Right atrium auricular region (tissue), 2 donors: ENCODE results near the gene FXYD5. TPM values are rescaled to one million over a fixed set of nuclear protein-coding genes. Genes with fewer than 3 reads are reported as not detected.
"Not testable (repeated sequence)": the region's sequence is repeated elsewhere in the genome, so short reads cannot be mapped to it uniquely, and the experiment has no call there.

Experiments
- DNase-seq: peaks from one replicate; pipeline ENCODE4 v3.0.0-alpha.2; 2019; ENCODE audit warnings: low spot score
- H3K27ac ChIP-seq, 2 donors: fragments of 200-600 bp; sonication (generic); 1 replicate in 1 of 2; 2 replicates in 1 of 2; pipeline ENCODE4 v1.5.1; 2016 to 2019
- H3K27me3 ChIP-seq, 2 donors: fragments of 200-600 bp; sonication (generic); one replicate each; pipeline versions ENCODE4 v1.5.1 to v1.6.0; 2017 to 2019
- H3K36me3 ChIP-seq: fragments of 200-600 bp; sonication (generic); one replicate; pipeline ENCODE4 v1.5.1; 2016
- H3K4me1 ChIP-seq, 2 donors: fragments of 200-600 bp; sonication (generic); one replicate each; pipeline versions ENCODE4 v1.5.1 to v1.6.0; 2017 to 2019
- H3K4me3 ChIP-seq, 2 donors: fragments of 200-600 bp; sonication (generic); 1 replicate in 1 of 2; 2 replicates in 1 of 2; pipeline ENCODE4 v1.5.1; 2017 to 2019; ENCODE audit warnings: mild to moderate bottlenecking in 1 of 2, moderate library complexity in 1 of 2
- H3K9me3 ChIP-seq, 2 donors: fragments of 200-600 bp; sonication (generic); one replicate each; pipeline ENCODE4 v1.5.1; 2019
- total RNA-seq, 2 donors: library from RNA; depleted of rRNA; stranded (reverse); fragments of >200 nt; gene quantifications; one replicate each; pipeline ENCODE4 v1.1.0, GENCODE V29; 2016
- TF ChIP-seq, protein P1 (sequence below), 2 donors: fragments of 200-600 bp; sonication (generic); IDR thresholded peaks; one replicate each; pipeline ENCODE4 v1.5.1; 2019; ENCODE audit warnings: antibody characterized with exemption in 2 of 2

FXYD5 gene
- total RNA-seq, 2 donors from 2014 or later: 31.3 to 77.7 TPM

DNA sequence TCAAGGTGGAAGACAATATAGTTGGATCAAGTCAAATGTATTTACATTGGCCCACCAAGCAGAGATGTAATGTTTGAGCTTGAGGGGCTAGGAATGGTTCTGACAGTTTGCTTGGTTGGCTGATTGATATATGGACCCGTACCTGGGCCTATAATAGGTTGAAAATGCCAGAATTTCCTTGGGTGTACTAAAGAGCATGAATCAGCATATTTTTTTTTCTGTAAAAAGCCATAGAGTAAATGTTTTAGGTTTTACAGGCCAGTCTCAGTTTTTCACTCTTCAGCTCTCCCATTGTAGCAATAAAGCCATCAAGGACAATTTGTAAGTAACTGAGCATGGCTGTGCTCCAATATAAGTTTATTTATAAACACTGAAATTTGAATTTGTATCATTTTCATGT is 26.9 kb downstream of the FXYD5 start:
- Histone ChIP-seq H3K9me3 (peaks cover 5 to 14% of the 10 kb centered on the region in 2 donors), H3K4me3 (no peak overlapping the region), H3K4me1 (no peaks in the 10 kb centered on the region), H3K27ac (no peak overlapping the region), H3K36me3 (no peaks in the 10 kb centered on the region), H3K27me3 (no peaks in the 10 kb centered on the region)
- no peak for DNase-seq
- TF ChIP-seq, protein P1, sequence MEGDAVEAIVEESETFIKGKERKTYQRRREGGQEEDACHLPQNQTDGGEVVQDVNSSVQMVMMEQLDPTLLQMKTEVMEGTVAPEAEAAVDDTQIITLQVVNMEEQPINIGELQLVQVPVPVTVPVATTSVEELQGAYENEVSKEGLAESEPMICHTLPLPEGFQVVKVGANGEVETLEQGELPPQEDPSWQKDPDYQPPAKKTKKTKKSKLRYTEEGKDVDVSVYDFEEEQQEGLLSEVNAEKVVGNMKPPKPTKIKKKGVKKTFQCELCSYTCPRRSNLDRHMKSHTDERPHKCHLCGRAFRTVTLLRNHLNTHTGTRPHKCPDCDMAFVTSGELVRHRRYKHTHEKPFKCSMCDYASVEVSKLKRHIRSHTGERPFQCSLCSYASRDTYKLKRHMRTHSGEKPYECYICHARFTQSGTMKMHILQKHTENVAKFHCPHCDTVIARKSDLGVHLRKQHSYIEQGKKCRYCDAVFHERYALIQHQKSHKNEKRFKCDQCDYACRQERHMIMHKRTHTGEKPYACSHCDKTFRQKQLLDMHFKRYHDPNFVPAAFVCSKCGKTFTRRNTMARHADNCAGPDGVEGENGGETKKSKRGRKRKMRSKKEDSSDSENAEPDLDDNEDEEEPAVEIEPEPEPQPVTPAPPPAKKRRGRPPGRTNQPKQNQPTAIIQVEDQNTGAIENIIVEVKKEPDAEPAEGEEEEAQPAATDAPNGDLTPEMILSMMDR (IDR thresholded peaks at IDR 0.05): no peak

DNA sequence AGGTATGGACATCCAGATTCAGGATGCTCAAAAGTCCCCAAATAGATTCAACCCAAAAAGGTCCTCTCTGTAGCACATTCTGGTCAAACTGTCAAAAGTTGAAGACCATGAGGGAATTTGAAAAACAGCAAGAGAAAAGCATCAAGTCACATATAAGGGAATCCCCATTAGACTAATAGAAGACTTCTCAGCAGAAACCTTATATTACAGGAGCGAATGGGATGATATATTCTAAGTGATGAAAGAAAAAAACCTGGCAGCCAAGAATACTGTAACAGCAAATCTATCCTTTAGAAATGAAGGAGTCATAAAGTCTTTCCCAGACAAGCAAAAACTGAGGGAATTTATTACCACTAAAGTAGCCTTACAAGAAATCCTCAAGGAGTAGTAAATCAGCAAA is 29.7 kb downstream of the FXYD5 start:
- no peak overlapping the region for H3K4me3 ChIP-seq
- H3K27ac ChIP-seq: no peak overlapping the region
- TF ChIP-seq, protein P1 (IDR thresholded peaks at IDR 0.05): no peak
- no peaks in the 10 kb centered on the region for H3K4me1 ChIP-seq
- no peaks in the 10 kb centered on the region for H3K27me3 ChIP-seq
- H3K36me3 ChIP-seq: no peaks in the 10 kb centered on the region
- DNase-seq: no peak
- peaks cover 5 to 14% of the 10 kb centered on the region in 2 donors for H3K9me3 ChIP-seq

DNA sequence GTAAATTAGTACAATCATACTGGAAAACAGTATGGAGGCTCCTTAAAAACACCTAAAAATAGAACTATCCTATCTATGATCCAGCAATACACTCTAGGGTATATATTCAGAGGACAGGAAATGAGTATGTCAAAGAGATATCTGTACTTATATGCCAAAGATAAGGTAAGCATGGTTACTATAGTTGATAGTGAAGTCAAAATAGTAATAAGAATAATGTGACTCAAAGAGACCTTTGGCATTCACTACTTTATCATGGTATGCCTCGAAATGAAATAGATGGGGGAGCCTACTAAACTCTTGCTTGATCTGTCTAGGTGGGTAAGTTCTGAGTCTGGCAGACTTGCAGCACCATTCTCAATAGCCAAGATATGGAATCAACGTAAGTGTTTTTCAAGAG is 30.3 kb downstream of the FXYD5 start:
- no peaks in the 10 kb centered on the region for H3K27me3 ChIP-seq
- TF ChIP-seq, protein P1 (IDR thresholded peaks at IDR 0.05): no peak
- no peaks in the 10 kb centered on the region for H3K36me3 ChIP-seq
- H3K27ac ChIP-seq: no peak overlapping the region
- DNase-seq: no peak
- peaks cover 5 to 14% of the 10 kb centered on the region in 2 donors for H3K9me3 ChIP-seq
- no peaks in the 10 kb centered on the region for H3K4me1 ChIP-seq
- H3K4me3 ChIP-seq: no peak overlapping the region

DNA sequence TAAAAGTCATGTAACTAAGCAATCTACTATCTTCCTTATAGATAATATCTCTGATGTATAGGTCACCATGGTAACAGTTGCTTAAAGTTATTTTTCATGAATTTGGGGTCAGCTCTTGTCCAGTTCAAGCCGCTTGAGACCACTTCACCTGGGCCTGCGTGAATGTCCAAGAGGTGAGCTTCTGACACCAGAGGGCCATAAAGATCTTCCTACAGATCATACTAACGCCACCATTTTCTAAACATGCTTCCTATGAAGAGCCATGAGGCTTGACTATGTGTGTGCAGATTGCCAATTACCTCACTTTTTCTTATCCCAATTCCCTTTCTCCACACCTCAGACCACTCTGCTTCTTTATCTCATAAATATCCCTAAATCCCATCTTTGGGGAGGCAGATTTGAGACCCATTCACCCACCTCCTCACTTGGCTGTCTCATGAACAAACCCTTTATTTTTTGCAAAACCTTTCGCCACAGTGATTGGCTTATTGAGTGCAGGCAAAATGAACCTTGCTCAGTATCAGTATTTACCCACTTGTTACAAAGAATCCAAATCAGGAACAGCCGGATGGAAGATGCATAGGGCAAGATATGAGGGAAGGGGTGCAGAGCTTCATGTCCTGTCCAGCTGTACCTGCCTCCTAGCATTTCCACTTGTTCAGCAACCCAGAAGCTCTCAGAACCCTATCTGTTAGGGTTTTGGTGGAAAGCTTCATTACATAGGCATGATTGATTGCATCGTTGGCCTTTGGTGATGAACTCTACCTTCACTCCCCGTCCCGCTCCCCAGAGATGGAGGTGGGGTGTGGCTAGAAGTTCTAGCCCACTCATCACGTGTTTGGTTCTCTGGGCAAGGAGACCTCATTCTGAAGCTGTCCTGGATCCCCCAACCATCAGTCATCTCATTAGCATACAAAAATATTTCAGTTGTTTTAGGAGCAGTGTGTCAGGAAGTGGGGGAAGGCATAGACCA is 39.8 kb downstream of the FXYD5 start:
- TF ChIP-seq, protein P1 (IDR thresholded peaks at IDR 0.05): no peak
- DNase-seq: no peak
- no peak overlapping the region for H3K4me3 ChIP-seq
- no peaks in the 10 kb centered on the region for H3K27me3 ChIP-seq
- no peaks in the 10 kb centered on the region for H3K9me3 ChIP-seq
- H3K27ac ChIP-seq: no peak overlapping the region
- no peaks in the 10 kb centered on the region for H3K4me1 ChIP-seq
- H3K36me3 ChIP-seq: no peaks in the 10 kb centered on the region

DNA sequence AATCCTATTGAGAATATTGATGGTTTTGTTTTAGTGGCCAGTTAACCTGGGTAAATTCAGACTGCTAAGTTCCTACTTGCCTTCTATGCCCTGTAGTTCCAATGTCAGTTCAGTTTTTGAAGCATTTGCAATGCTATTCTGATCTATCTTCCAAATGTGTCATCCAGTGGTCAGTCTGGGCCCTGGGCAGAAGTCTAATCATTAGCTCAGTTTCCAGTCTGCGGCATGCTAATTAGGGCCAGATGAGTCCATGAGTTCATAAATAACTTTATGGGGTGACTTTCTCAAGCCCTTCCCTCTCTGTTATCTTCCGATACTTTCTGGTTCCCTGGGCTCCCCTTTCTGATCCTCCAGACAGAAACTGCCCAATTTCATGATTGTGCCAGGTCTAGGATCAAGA is 41.3 kb downstream of the FXYD5 start:
- TF ChIP-seq, protein P1 (IDR thresholded peaks at IDR 0.05): no peak
- no peaks in the 10 kb centered on the region for H3K4me1 ChIP-seq
- no peak overlapping the region for H3K4me3 ChIP-seq
- H3K36me3 ChIP-seq: no peaks in the 10 kb centered on the region
- H3K9me3 ChIP-seq: no peaks in the 10 kb centered on the region
- no peak overlapping the region for H3K27ac ChIP-seq
- DNase-seq: no peak
- no peaks in the 10 kb centered on the region for H3K27me3 ChIP-seq

DNA sequence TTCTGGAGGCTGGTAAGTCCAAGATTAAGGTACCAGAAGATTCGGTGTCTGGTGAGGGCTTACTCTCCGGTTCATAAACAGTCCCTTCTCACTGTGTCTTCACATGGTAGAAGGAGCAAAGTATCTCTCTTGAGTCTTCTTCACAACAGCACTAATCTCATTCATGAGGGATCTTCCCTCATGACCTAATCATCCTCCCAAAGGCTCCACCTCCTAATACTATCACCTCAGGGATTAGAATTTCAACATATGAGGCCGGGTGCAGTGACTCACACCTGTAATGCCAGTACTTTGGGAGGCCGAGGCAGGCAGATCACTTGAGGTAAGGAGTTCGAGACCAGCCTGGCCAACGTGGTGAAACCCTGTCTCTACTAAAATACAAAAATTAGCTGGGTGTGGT is 42.3 kb downstream of the FXYD5 start:
- not testable (repeated sequence) for DNase-seq, H3K4me1 ChIP-seq, H3K4me3 ChIP-seq, H3K36me3 ChIP-seq, H3K27me3 ChIP-seq, H3K9me3 ChIP-seq, H3K27ac ChIP-seq
